Neural progenitor cell (in vitro differentiated cells): Measurements from ENCODE around the gene FAHD1.

Source experiments
- EZH2 ChIP-seq: fragments of 200-600 bp; sonication (generic); IDR thresholded peaks from 2 replicates; pipeline ENCODE4 v1.6.1; 2017; ENCODE audit warnings: antibody characterized with exemption, mild to moderate bottlenecking, moderate library complexity
- TF ChIP-seq, protein P1 (sequence below): fragments of 200-600 bp; sonication (generic); IDR thresholded peaks from 2 replicates; pipeline ENCODE4 v1.5.1; 2017; ENCODE audit warnings: antibody characterized with exemption, mild to moderate bottlenecking

DNA sequence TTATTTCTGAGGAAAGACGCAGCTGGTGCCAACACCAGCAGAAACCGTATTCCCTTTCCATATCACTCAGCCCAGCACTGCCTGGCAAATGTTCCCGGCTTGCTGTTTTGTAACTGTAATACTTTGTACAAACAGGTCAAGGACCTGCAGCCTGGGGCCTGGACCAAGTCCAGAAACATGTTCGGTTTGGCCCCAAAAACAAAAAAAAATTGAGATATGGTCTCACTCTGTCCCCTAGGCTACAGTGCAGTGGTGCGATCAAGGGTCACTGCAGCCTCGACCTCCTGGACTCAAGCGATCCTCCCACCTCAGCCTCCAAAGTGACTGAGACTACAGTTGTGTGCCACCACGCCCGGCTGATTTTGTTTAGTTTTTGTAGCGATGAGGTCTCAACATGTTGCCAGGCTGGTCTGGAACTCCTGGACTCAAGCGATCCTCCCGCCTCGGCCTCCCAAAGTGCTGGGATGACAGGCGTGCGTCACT, 1.6 kb upstream of the FAHD1 start:
- TF ChIP-seq, protein P1, sequence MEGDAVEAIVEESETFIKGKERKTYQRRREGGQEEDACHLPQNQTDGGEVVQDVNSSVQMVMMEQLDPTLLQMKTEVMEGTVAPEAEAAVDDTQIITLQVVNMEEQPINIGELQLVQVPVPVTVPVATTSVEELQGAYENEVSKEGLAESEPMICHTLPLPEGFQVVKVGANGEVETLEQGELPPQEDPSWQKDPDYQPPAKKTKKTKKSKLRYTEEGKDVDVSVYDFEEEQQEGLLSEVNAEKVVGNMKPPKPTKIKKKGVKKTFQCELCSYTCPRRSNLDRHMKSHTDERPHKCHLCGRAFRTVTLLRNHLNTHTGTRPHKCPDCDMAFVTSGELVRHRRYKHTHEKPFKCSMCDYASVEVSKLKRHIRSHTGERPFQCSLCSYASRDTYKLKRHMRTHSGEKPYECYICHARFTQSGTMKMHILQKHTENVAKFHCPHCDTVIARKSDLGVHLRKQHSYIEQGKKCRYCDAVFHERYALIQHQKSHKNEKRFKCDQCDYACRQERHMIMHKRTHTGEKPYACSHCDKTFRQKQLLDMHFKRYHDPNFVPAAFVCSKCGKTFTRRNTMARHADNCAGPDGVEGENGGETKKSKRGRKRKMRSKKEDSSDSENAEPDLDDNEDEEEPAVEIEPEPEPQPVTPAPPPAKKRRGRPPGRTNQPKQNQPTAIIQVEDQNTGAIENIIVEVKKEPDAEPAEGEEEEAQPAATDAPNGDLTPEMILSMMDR: no peak
- peak; percentile 5 for TF ChIP-seq EZH2
